HCT116 (cell line): Measurements from ENCODE around the gene PLA2R1. TPM values are rescaled to one million over a fixed set of nuclear protein-coding genes. Genes with fewer than 3 reads are reported as not detected.
A peak's percentile ranks its signal among the peaks of the same experiment; 100 is the strongest.

Experiments used
- ATAC-seq: fragments of 200-7000 bp; cut with Tn5 transposase; 2 replicates; pipeline ENCODE4 v1.9.1; 2020; ENCODE audit warnings: mild to moderate bottlenecking, moderate library complexity
- BruUV-seq: library from RNA; stranded (reverse); fragments of 400-500 nt; replicated peaks from 2 replicates; lab custom pipeline; 2021; lab: Mats Ljungman, UMichigan
- CTCF ChIA-PET: fragments of 300-600 bp; sonication (Branson Sonifier 250); formaldehyde crosslinking; loops from one replicate; lab custom pipeline; 2021; ENCODE audit warnings: antibody characterized with exemption; lab: Charles Lee
- POLR2A ChIA-PET: fragments of 300-600, 350-600 bp; sonication (Branson Sonifier 250); formaldehyde crosslinking; loops from one replicate; lab custom pipeline; 2021; ENCODE audit warnings: antibody characterized with exemption; lab: Charles Lee
- RAD21 ChIA-PET, 2 experiments: fragments of 300-600 bp; sonication (Branson Sonifier 250); formaldehyde crosslinking; loops; one replicate each; lab custom pipeline; 2023; ENCODE audit warnings: low total read pairs in 2 of 2; ENCODE audit not compliant: uncharacterized antibody in 2 of 2, unreplicated experiment in 2 of 2, low non-redundant PET in 1 of 2; lab: Charles Lee
- DNase-seq: peaks from one replicate; pipeline ENCODE4 v3.0.0-alpha.2; 2010; ENCODE audit warnings: low read depth, low spot score
- H2AFZ ChIP-seq: fragments of 200-600 bp; shearing (Covaris generic), sonication (generic); 2 replicates; pipeline ENCODE4 v1.6.1; 2017; ENCODE audit warnings: low read depth, mixed run types, mixed read lengths, antibody characterized with exemption, low read length; ENCODE audit not compliant: poor library complexity, severe bottlenecking
- H3K27ac ChIP-seq: 2 replicates; pipeline ENCODE4 v1.5.1; 2012; ENCODE audit warnings: low read depth, low read length
- H3K27me3 ChIP-seq: fragments of 200-600 bp; sonication (generic); 2 replicates; pipeline ENCODE4 v1.6.1; 2016; ENCODE audit warnings: mixed run types, low read length, mixed read lengths; ENCODE audit not compliant: insufficient read depth
- H3K36me3 ChIP-seq, 2 experiments: fragments of 200-500 bp in 1 of 2; fragments of 200-600 bp in 1 of 2; sonication (Bioruptor generic) in 1 of 2; sonication (generic) in 1 of 2; 2 replicates each; pipeline versions ENCODE4 v1.5.1 to v1.6.1; 2014 to 2016; ENCODE audit warnings: low read length in 2 of 2, inconsistent platforms in 1 of 2, mixed read lengths in 1 of 2, mixed run types in 1 of 2; ENCODE audit not compliant: insufficient read depth in 2 of 2, control insufficient read depth in 1 of 2
- H3K4me1 ChIP-seq, 2 experiments: fragments of 200-600 bp in 1 of 2; sonication (generic) in 1 of 2; 2 replicates each; pipeline versions ENCODE4 v1.5.1 to v1.6.1; 2012 to 2017; ENCODE audit warnings: low read length in 2 of 2, inconsistent platforms in 1 of 2, mild to moderate bottlenecking in 1 of 2, mixed read lengths in 1 of 2, mixed run types in 1 of 2, moderate library complexity in 1 of 2; ENCODE audit not compliant: insufficient read depth in 2 of 2, control insufficient read depth in 1 of 2
- H3K4me2 ChIP-seq: fragments of 200-600 bp; sonication (generic); 2 replicates; pipeline ENCODE4 v1.6.1; 2017; ENCODE audit warnings: mixed run types, low read length, mixed read lengths
- H3K4me3 ChIP-seq, 2 experiments: fragments of 200-600 bp in 1 of 2; sonication (generic) in 1 of 2; replicated peaks in 1 of 2; 2 replicates each; pipeline ENCODE4 v1.5.1; 2011 to 2016; ENCODE audit warnings: low read length in 2 of 2, control low read depth in 1 of 2, low read depth in 1 of 2, mild to moderate bottlenecking in 1 of 2, mixed read lengths in 1 of 2, mixed run types in 1 of 2
- H3K79me2 ChIP-seq: fragments of 200-600 bp; sonication (generic); 2 replicates; pipeline ENCODE4 v1.6.1; 2017; ENCODE audit warnings: mild to moderate bottlenecking, mixed run types, low read length, moderate library complexity, mixed read lengths; ENCODE audit not compliant: insufficient read depth
- H3K9ac ChIP-seq: fragments of 200-600 bp; sonication (generic); 2 replicates; pipeline ENCODE4 v1.6.1; 2016; ENCODE audit warnings: low read length, mixed read lengths
- H3K9me2 ChIP-seq: fragments of 200-600 bp; sonication (generic), shearing (Covaris generic); 2 replicates; pipeline ENCODE4 v1.6.1; 2017; ENCODE audit warnings: mixed run types, mild to moderate bottlenecking, moderate library complexity; ENCODE audit not compliant: insufficient read depth
- H3K9me3 ChIP-seq, 2 experiments: fragments of 200-500 bp in 1 of 2; fragments of 200-600 bp in 1 of 2; sonication (Bioruptor generic) in 1 of 2; sonication (generic) in 1 of 2; 2 replicates each; pipeline ENCODE4 v1.6.1; 2014 to 2017; ENCODE audit warnings: low read length in 2 of 2, mixed read lengths in 2 of 2, inconsistent platforms in 1 of 2, low read depth in 1 of 2, mild to moderate bottlenecking in 1 of 2, mixed run types in 1 of 2, moderate library complexity in 1 of 2; ENCODE audit not compliant: control insufficient read depth in 1 of 2, insufficient read depth in 1 of 2
- H4K20me1 ChIP-seq: fragments of 200-600 bp; sonication (generic), shearing (Covaris generic); 2 replicates; pipeline ENCODE4 v1.6.1; 2017; ENCODE audit warnings: mixed run types, mild to moderate bottlenecking, moderate library complexity; ENCODE audit not compliant: insufficient read depth
- CBX3 ChIP-seq: IDR thresholded peaks from 2 replicates; pipeline ENCODE4 v1.6.1; 2012; ENCODE audit warnings: low read depth
- CEBPB ChIP-seq: IDR thresholded peaks from 2 replicates; pipeline ENCODE4 v1.6.1; 2012; ENCODE audit warnings: low read depth
- EGR1 ChIP-seq: IDR thresholded peaks from 2 replicates; pipeline ENCODE4 v1.6.1; 2012; ENCODE audit warnings: low read depth
- ELF1 ChIP-seq: IDR thresholded peaks from 2 replicates; pipeline ENCODE4 v1.6.1; 2012; ENCODE audit warnings: low read depth, borderline replicate concordance
- EZH2 ChIP-seq: fragments of 200-600 bp; sonication (generic); IDR thresholded peaks from 2 replicates; pipeline ENCODE4 v1.6.1; 2017; ENCODE audit warnings: antibody characterized with exemption, mixed run types
- EZH2phosphoT487 ChIP-seq: fragments of 200-600 bp; IDR thresholded peaks from 2 replicates; pipeline ENCODE4 v1.6.1; 2018; ENCODE audit warnings: antibody characterized with exemption, borderline replicate concordance
- POLR2A ChIP-seq: IDR thresholded peaks from 2 replicates; pipeline ENCODE4 v1.7.0; 2011; ENCODE audit warnings: borderline replicate concordance; ENCODE audit not compliant: insufficient read depth, insufficient read length; ENCODE audit errors: extremely low read depth
- RAD21 ChIP-seq: IDR thresholded peaks from 2 replicates; pipeline ENCODE4 v1.6.1; 2012; ENCODE audit warnings: low read depth, mild to moderate bottlenecking
- SP1 ChIP-seq: IDR thresholded peaks from 2 replicates; pipeline ENCODE4 v1.6.1; 2012; ENCODE audit warnings: low read depth
- SRF ChIP-seq: IDR thresholded peaks from 2 replicates; pipeline ENCODE4 v1.6.1; 2012; ENCODE audit warnings: low read depth
- TCF7L2 ChIP-seq: IDR thresholded peaks from 2 replicates; pipeline ENCODE4 v1.7.0; 2011; ENCODE audit warnings: borderline replicate concordance, inconsistent platforms; ENCODE audit not compliant: insufficient read depth, insufficient read length; ENCODE audit errors: extremely low read depth
- YY1 ChIP-seq: IDR thresholded peaks from 2 replicates; pipeline ENCODE4 v1.6.1; 2011; ENCODE audit warnings: low read length, low read depth, moderate library complexity, mild to moderate bottlenecking; ENCODE audit not compliant: insufficient replicate concordance; ENCODE audit errors: extremely low read depth
- ZFX ChIP-seq: fragments of 450-650 bp; IDR thresholded peaks from 2 replicates; pipeline ENCODE4 v1.6.1; 2017
- ZNF274 ChIP-seq: fragments of 200-500 bp; sonication (Bioruptor generic); IDR thresholded peaks from 2 replicates; pipeline ENCODE4 v1.6.1; 2014; ENCODE audit warnings: mild to moderate bottlenecking, low read depth, low read length, inconsistent platforms
- intact Hi-C: fragments of 100-400 bp; cut with micrococcal nuclease; formaldehyde crosslinking; loops from 2 replicates; pipeline ENCODE4 v1.10.0; 2022
- total RNA-seq: library from RNA; stranded (reverse); gene quantifications from one replicate; pipeline ENCODE4 v1.2.1, GENCODE V29; 2021; ENCODE audit not compliant: unreplicated experiment
- TF ChIP-seq, protein P1 (sequence below): IDR thresholded peaks from 2 replicates; pipeline ENCODE4 v1.6.1; 2012; ENCODE audit warnings: low read depth
- TF ChIP-seq, protein P2 (sequence below), 3 experiments: fragments of 200-600 bp in 1 of 3; sonication (generic) in 1 of 3; IDR thresholded peaks in 2 of 3; conservative IDR thresholded peaks in 1 of 3; 2 replicates each; pipeline ENCODE4 v1.5.1; 2012 to 2017; ENCODE audit warnings: low read depth in 2 of 3, low read length in 2 of 3, antibody characterized with exemption in 1 of 3, borderline replicate concordance in 1 of 3, control low read depth in 1 of 3, mild to moderate bottlenecking in 1 of 3, mixed read lengths in 1 of 3, mixed run types in 1 of 3, moderate library complexity in 1 of 3; ENCODE audit not compliant: insufficient read depth in 1 of 3
- TF ChIP-seq, protein P3 (sequence below): IDR thresholded peaks from 2 replicates; pipeline ENCODE4 v1.6.1; 2011; ENCODE audit warnings: mild to moderate bottlenecking, low read length, moderate library complexity; ENCODE audit not compliant: insufficient replicate concordance; ENCODE audit errors: extremely low read depth

PLA2R1 gene
- total RNA-seq, 1 experiment from 2014 or later = 0.34 TPM

DNA sequence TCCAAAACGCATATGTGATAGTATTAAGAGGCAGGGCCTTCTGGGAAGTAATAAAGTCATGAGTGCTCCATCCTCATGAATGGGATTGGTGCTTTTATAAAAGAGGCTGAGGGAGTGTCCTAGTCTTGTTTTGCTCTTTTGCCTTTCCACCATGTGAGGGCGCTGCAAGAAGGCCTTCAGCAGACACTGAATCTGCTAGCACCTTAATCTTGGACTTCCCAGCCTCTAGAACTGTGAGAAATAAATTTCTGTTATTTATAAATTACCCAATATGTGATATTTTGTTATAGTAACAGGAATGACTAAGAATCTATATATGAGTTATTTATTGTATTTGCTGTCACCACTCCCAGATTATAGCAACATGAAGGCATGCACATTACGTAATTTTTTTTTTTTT is 63.5 kb downstream of the PLA2R1 start:
- ChIA-PET CTCF (no interaction called here), POLR2A (no interaction called here), RAD21 (no interaction called here)
- H3K79me2 ChIP-seq = no peaks in the 10 kb centered on the region
- no peaks in the 10 kb centered on the region for H3K36me3 ChIP-seq
- DNase-seq (no peak), ATAC-seq (peak; percentile 58)
- TF ChIP-seq ZFX = no peak
- TF ChIP-seq EZH2 = no peak
- TF ChIP-seq SP1 = no peak
- TF ChIP-seq YY1 = no peak
- no peak for TF ChIP-seq ELF1
- no peak for TF ChIP-seq ZNF274
- TF ChIP-seq SRF = no peak
- TF ChIP-seq, protein P1, sequence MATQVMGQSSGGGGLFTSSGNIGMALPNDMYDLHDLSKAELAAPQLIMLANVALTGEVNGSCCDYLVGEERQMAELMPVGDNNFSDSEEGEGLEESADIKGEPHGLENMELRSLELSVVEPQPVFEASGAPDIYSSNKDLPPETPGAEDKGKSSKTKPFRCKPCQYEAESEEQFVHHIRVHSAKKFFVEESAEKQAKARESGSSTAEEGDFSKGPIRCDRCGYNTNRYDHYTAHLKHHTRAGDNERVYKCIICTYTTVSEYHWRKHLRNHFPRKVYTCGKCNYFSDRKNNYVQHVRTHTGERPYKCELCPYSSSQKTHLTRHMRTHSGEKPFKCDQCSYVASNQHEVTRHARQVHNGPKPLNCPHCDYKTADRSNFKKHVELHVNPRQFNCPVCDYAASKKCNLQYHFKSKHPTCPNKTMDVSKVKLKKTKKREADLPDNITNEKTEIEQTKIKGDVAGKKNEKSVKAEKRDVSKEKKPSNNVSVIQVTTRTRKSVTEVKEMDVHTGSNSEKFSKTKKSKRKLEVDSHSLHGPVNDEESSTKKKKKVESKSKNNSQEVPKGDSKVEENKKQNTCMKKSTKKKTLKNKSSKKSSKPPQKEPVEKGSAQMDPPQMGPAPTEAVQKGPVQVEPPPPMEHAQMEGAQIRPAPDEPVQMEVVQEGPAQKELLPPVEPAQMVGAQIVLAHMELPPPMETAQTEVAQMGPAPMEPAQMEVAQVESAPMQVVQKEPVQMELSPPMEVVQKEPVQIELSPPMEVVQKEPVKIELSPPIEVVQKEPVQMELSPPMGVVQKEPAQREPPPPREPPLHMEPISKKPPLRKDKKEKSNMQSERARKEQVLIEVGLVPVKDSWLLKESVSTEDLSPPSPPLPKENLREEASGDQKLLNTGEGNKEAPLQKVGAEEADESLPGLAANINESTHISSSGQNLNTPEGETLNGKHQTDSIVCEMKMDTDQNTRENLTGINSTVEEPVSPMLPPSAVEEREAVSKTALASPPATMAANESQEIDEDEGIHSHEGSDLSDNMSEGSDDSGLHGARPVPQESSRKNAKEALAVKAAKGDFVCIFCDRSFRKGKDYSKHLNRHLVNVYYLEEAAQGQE = no peak
- no peak for TF ChIP-seq EZH2phosphoT487
- no peak for TF ChIP-seq POLR2A
- TF ChIP-seq CEBPB = no peak
- no peak for TF ChIP-seq TCF7L2
- TF ChIP-seq CBX3 = no peak
- TF ChIP-seq RAD21 = peak; percentile 27; the same call in 1 of the 2 replicates
- TF ChIP-seq, protein P2, sequence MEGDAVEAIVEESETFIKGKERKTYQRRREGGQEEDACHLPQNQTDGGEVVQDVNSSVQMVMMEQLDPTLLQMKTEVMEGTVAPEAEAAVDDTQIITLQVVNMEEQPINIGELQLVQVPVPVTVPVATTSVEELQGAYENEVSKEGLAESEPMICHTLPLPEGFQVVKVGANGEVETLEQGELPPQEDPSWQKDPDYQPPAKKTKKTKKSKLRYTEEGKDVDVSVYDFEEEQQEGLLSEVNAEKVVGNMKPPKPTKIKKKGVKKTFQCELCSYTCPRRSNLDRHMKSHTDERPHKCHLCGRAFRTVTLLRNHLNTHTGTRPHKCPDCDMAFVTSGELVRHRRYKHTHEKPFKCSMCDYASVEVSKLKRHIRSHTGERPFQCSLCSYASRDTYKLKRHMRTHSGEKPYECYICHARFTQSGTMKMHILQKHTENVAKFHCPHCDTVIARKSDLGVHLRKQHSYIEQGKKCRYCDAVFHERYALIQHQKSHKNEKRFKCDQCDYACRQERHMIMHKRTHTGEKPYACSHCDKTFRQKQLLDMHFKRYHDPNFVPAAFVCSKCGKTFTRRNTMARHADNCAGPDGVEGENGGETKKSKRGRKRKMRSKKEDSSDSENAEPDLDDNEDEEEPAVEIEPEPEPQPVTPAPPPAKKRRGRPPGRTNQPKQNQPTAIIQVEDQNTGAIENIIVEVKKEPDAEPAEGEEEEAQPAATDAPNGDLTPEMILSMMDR (IDR thresholded peaks at IDR 0.05 in 2 of 3, conservative IDR thresholded peaks at IDR 0.05 in 1 of 3; ENCODE audit: borderline replicate concordance in 1 of 3, insufficient read depth in 1 of 3, low read depth in 2 of 3, low read length in 2 of 3) = peak; percentile 6 to 54 (median 30); a peak in 3 of 6 replicates
- TF ChIP-seq, protein P3, sequence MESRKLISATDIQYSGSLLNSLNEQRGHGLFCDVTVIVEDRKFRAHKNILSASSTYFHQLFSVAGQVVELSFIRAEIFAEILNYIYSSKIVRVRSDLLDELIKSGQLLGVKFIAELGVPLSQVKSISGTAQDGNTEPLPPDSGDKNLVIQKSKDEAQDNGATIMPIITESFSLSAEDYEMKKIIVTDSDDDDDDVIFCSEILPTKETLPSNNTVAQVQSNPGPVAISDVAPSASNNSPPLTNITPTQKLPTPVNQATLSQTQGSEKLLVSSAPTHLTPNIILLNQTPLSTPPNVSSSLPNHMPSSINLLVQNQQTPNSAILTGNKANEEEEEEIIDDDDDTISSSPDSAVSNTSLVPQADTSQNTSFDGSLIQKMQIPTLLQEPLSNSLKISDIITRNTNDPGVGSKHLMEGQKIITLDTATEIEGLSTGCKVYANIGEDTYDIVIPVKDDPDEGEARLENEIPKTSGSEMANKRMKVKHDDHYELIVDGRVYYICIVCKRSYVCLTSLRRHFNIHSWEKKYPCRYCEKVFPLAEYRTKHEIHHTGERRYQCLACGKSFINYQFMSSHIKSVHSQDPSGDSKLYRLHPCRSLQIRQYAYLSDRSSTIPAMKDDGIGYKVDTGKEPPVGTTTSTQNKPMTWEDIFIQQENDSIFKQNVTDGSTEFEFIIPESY = no peak
- TF ChIP-seq EGR1 = no peak
- H3K27ac ChIP-seq = no peak overlapping the region
- BruUV-seq = no TSS peak
- H3K4me3 ChIP-seq = no peak overlapping the region
- H3K9me2 ChIP-seq = 0 out of 2 replicates have a peak, but pooled peaks cover 6% of the 10 kb centered on the region
- H4K20me1 ChIP-seq = no peaks in the 10 kb centered on the region
- no peak overlapping the region for H3K4me2 ChIP-seq
- no peaks in the 10 kb centered on the region for H3K4me1 ChIP-seq
- H3K9me3 ChIP-seq = no peaks in the 10 kb centered on the region
- H2AFZ ChIP-seq = no peak overlapping the region
- H3K9ac ChIP-seq = no peak overlapping the region
- intact Hi-C loops = no loop called here
- H3K27me3 ChIP-seq = no peaks in the 10 kb centered on the region
